Cortex of kidney (tissue), 1 donor: ENCODE data around the gene ICOSLG.
"Not testable (repeated sequence)": the region's sequence is repeated elsewhere in the genome, so short reads cannot be mapped to it uniquely, and the experiment has no call there.

Experiments
- DNase-seq: peaks from one replicate; lab custom pipeline; 2025; lab: John Stamatoyannopoulos, UW

The ICOSLG gene

DNA sequence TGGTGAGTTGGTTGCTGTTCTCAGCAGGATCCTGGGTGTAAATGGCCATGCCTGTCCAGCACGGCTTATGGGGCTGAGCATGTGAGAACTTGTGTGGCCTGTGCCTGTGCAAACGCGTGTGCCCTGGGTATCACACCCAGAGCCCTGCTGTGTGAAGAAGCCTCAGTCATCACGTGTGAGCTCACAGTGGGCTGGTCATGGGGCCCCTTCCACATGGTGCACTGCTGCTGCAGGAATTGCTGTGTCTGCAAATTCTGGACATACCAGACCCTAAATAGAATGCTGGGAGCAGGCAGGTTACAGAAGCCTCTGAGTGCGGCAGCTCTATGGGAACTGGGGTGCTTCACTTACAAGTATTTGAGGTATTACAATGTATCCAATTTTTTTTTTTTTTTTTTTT lies 17.4 kb downstream of the ICOSLG start:
- not testable (repeated sequence) for DNase-seq

DNA sequence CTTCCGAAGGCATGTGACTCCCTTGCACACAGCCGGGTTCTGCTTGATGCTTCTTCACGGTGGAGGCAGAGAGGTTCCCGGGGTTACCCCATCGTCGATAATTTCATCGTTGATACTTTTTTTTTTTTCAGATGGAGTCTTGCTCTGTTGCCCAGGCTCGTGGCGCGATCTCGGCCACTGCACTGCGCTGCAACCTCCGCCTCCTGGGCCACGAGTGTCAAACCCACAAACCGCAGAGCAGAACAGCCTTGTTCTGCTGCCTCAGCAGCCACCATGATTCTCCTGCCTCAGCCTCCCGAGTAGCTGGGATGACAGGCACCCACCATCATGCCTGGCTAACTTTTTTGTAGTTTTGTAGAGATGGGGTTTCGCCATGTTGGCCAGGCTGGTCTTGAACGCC lies 20.1 kb downstream of the ICOSLG start:
- not testable (repeated sequence) for DNase-seq

DNA sequence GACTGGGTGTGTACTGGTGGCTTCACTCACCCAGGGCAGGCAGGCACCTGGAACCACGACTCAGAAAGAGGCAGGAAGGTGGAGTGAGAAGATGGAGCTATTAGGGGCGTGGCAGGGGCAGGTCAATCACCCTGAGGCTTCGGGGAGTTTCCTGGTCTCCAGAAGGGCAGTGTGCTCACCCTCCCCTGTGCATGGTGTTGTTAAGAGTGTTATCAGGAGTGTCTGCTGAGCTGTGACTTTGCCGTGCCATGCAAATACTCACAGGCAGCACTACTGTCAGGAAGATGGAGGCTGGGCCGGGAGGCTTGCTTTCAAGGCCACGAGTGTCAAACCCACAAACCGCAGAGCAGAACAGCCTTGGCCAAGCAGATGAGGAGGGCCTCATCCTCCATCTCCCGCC lies 22.3 kb downstream of the ICOSLG start:
- not testable (repeated sequence) for DNase-seq

DNA sequence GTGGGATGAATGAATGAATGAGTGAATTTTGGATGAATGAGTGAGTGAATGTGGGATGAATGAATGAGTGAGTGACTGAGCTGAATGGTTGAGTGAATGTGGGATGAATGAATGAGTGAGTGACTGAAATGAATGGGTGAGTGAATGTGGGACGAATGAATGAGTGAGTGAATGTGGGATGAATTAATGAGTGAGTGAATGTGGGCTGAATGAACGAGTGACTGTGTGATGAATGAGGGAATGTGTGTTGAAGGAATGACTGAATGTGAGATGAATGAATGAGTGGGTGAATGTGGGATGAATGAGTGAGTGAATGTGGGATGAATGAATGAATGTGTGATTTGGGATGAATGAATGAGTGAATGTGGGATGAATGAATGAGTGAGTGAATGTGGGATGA lies 28.8 kb downstream of the ICOSLG start:
- not testable (repeated sequence) for DNase-seq

DNA sequence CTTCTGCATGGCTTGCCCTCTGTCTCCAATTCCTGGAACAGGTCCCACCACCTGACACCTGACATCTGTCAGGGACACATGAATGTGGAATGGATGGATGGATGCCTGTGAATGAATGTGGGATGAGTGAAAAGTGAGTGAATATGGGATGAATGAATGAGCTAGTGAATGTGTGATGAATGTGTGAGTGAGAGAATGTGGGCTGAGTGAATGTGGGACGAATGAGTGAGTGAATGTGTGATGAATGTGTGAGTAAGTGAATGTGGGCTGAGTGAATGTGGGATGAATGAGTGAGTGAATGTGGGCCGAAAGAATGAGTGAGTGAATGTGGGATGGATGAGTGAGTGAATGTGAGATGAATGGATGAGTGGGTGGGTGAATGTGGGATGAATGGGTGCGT lies 29.2 kb downstream of the ICOSLG start:
- DNase-seq = not testable (repeated sequence)

DNA sequence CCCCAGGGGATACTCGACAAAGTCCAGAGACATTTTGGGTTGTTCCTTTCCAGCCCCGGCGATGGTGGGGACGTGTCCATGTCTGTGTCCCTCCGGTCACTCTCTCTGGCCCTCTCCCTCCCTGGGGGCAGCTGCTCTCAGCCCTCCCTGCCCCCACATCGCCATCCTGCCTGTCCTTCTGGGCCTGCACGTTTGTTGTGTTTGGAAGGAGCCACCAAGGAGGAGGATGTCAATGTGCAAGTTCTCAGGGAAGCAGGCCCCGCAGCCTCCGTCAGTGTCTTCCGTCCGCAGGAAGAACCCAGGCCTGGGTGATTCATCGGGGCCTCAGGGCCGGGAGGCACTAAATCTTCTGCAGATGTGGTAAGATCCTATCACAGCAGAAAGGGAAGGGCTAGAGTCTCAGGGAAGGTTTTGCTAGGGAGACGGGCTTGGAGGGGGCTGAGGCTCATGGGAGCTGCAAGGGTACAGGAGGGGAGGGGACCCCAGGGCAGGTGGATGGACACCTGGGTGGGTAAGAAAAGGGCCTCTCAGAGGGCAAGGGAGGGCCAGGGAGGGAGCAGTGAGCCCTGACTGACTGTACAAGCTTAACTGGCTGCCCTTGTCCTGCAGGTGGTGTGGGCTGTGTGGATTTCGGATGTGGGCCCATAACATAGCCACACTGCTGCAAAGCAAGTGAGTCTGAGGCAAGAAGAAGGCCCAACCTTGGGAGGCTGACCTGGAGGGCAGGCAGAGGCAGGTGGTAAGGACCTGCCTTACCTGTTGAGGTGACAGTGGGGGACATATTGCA lies 32.7 kb downstream of the ICOSLG start:
- not testable (repeated sequence) for DNase-seq

DNA sequence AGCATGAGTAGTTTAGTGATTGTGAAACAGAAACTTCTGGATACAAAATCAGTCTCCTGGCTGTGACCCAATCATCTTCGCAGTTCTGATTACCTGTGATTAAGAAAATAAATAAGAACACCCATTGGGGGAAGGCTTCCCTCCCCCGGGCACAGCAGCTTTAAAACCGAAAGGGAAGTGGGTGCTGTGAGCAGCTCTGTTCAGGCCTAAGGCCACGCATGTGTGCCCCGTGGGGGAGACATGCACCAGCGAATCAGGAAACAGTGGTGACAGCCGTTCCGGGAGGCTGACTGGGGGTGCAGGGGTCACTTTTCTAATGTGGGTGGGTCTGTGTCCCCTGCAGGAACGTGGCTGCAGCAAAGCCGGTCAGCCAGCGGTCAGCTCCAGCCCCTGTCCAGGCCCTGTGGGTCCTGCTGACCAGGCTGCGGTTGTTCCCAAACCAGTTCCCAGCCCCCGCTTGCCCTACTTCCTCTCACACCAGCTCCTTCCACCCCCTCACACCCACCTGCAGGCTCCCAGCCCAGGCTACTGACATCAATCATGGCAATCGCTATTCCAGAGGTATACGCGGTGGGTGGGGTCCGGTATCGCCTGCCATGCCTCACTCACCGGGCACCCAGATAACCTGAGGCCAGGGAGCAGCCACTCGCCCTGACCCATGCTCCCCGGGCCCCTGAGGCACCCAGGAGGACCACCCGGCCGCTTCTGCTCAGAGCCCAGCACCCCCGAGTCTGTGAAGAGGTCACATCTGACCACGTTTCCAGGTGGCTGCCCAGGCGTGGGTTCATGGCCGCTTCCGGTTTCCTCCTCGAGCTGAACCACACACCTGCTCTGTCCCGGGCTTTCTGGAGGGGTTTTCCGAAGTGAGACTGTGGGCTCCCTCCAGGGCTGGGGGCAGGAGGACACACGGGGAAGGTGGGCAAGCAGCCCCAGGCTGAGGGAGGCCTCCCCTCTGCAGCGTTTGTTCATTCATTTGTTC lies 33.8 kb downstream of the ICOSLG start:
- not testable (repeated sequence) for DNase-seq

DNA sequence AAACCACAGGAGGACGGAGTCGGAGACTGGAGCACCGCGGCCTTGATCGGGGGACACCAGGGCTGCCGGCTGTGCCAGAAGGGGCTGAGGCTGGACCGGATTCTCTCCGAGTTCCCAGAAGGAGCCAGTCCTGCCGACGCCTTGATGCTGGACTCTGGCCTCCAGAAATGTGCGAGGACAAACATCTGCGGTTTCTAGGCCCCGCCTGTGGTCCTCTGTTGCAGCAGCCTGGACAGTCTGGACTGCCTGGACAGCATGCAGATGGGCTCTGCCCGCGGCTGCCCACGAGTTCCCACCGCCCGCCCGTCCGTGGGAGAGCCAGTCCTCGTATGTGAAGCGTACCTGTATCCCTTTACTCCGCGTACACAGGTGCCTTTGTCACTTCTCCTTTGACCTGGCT lies 34.6 kb downstream of the ICOSLG start:
- DNase-seq = not testable (repeated sequence)

DNA sequence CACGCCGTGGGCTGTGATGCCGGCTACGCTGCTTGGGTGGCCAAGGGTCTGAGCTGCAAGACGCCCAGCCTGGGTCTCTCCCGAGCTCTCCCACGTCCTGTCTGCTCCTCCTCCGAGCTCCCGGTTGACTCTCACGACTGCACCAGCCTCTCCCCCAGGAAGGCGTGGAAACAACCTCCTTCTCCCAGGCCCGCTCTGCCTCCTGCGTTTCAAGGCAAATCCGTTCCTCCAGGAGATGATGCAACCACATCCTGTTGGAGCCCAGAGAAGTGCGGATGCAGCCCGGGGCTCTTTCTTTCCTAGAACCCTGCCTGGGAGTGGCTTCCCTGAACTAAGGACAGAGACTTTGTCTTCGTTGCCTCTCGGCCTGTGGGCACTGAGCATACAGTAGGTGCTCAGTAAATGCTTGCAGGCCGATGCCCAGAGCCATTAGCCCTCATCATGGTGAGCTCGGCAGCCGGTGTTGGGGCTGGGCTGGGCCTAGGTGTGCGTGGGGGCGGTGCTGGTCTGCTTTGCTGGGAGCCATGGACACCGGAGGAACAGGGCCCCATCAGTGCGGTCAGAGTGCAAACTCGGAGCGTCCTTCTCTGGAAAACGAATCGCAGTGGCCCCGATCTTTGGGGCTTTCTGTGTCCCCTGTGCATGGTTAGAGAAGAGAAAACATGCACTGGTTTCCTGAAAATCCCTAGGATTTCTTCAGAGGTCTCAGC lies 38.0 kb downstream of the ICOSLG start:
- DNase-seq = not testable (repeated sequence)

DNA sequence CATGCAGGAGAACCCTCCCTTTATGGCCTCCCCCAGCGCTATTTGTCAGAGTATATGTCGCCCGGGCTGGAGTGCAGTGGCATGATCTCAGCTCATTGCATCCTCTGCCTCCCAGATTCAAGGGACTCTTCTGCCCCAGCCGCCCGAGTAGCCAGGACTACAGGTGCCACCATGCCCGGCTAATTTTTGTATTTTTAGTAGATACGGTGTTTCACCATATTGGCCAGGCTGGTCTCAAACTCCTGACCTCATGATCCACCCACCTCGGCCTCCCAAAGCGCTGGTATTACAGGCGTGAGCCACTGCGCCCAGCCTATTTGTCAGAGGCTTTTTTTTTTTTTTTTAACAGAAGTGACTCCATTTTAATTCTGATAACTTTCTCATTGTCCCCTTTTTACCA lies 40.7 kb downstream of the ICOSLG start:
- not testable (repeated sequence) for DNase-seq

DNA sequence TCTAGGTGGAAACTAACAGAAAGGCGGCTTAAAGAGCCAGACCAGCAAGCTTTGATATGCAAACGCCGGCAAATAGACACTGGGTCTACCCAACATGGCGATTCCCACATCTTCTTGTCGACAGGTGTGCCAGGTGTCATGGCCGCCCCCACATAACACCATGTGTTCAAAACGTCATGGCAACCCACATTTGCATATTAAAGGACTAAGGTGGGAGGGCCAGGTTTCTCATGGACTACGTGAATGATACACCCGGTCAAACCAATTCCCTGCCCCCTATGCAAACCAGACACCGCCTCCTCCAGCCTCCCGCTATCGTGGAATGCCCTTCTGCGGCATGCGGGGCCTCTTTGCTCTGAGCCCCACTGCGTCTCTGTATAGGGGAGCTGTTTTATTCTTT lies 41.3 kb downstream of the ICOSLG start:
- DNase-seq = no peak

DNA sequence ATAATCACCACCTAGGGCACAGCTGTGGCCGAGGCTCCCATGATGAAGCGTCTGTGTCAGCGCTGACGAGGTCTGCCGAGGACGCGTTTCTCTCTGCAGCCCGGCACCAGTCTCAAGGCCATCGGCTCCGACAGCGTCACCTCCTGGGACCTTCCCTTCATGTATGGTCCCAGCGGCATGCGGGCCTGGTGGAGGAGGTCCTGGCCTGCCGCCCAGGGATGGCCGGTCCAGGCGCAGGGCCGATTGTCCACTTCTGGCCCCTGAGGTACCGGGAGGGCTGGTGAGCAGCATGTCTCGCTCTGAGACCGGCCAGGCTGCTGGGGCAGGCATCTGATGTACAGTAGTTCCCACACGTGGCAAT lies 43.6 kb downstream of the ICOSLG start:
- DNase-seq = not testable (repeated sequence)

DNA sequence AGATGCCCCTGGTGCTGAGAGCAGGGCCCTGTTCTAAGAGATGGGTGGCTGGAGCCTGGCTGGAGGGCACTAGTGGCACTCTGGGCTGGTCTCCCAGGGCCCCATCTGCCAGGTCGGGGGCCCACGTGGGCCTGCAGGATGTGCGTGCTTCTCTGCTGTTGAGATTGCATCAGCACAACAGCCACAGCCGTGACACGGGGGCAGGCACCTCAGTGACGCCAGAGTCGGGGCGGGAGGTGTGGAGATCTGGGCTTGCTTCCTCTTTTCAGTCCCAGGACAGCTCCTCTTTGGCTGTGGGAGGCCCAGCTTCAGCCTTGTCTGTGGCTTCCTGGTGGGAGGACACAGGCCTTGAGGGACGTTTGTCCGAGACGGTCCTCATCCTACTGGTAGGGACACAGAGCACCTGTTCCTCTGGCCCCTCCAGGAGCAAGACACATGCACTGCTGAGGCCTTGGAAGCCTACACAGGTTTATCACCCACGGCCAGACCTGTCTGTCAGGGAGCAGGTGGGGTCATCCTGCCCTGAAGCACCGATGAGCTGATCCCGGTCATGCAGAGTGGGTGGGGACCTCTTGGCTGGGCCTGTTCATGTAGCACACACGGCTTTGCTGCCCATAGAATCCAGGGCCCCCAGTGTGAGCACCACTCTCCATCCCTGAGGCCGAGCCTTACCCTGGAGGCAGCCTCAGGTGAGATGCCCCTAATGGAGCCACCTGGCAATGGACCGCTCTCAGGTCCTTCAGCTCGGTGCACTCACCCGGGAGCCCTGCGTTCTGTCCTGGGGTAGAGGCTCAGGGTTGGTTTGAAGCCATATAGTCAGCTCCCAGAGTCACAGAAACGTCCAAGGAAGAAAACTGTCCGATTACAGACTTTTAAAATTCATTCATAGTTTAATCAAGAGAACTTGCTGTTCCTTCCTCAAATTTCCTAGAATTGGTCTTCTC lies 44.3 kb downstream of the ICOSLG start:
- not testable (repeated sequence) for DNase-seq

DNA sequence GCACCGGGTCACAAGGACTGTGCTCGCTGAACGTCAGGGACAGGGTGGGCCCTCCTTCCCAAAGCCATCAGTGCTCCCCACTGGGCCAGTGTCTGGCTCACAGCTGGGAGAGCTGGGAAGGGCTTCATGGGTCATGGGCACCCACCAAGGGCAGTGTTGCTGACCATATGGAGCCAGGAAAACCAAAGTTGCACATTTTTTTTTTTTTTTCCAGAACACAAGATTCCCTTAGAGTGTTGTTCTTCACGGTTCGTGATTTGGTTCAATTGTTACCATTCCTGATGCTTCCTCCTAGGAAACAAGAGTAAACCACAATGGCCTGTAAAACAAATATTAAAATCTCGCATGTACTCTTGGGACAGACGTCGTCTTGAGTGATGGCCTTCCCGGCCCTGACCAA lies 45.9 kb downstream of the ICOSLG start:
- not testable (repeated sequence) for DNase-seq

DNA sequence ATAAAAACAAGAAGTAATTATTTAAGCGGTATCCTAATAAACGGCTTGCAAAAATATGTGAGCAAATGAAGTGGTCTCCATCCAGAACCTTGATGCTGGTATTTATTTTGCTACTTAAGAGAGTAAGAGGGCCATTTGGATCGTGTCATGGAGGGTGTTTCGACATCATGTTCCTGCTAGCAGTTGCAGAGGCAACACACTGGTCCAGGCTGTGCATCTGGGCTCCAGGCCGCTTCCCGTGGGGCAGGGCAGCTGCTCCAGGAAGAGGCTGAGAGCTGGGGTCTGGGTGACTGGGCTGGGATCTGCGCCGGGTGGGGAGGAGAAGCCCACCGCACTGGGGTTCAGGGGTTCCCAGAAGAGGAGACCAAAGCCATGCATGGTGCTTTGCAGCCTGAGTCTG lies 46.3 kb downstream of the ICOSLG start:
- not testable (repeated sequence) for DNase-seq

DNA sequence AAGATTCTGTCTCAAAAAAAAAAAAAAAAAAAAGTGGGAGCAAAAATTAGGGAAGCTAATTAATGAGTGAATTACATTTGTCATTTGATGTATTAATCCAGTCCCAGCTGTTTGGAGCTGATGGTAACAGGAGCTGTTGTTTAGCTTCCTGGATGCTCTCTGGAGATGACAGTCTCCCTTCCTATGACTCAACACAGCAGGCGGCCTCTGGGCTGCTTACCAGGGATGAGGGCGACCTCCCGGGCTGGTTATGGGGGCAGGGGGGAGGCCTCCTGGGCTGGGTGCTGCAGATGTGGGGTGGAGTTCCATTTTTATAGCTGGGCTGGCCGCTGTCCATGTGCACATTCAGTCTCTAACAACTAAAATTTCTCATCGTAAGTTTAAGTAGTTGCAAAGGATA lies 47.6 kb downstream of the ICOSLG start:
- DNase-seq = not testable (repeated sequence)

DNA sequence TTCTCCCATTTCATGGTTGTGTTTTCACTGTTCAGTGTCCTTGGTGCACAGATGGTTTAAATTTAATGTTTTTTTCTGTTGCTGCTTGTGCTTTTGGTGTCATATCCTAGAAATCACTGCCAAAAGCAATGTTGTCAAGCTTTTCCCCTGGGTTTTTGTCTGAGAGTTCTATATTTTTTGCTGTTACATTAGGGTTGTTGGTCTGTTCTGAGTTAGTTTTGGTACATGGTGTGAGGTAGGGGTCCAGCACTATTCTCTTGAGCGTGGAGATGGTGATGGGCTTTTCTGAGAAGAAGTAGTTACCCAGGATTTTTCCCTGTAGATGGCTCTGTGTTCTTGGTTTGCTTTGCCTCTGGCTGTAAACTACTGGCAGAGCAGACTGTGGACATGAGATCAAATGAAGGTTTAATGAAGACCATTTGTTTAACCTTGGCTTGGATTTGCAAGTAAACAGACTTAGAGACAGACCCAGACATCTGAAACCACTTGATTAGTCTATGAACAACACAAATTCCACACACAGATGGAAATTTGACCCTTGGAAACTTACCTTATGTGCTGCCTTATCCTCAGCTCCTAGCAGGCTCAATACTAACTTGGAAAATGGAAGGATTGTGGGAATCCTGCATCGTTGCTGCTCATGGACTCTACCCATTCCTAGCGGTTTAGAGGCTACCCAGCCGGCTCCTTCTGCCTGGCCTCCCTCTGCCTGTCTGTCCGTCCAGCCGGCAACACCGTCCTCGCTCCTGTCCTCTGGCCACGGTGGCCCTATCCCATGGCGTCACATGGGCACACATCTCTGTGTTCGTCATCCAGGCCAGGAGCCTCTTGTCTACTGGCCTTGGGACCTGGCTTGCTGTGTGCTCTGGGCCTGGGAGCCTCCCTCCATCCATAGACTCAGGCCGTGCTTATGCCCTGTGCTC lies 50.1 kb downstream of the ICOSLG start:
- DNase-seq = not testable (repeated sequence)

DNA sequence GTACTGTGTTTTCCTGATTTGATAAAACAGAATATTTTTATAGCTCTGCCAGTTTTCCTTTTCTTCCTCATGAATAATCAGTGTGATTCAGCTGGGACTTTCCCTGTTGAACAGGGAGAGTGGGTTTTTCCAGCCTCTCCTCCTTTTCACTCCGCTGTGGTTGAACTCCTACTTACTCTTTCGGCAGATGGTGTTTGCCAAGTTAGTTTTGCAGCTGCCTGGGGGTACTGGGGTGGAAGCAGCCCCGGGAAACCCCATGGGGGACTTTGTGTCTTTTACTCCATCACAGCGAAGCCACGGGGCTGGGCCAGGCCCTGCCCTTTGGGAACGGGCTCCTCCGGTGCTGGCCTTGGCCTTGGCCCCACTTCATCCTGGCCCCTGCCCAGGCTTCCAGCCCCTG lies 55.9 kb downstream of the ICOSLG start:
- not testable (repeated sequence) for DNase-seq

DNA sequence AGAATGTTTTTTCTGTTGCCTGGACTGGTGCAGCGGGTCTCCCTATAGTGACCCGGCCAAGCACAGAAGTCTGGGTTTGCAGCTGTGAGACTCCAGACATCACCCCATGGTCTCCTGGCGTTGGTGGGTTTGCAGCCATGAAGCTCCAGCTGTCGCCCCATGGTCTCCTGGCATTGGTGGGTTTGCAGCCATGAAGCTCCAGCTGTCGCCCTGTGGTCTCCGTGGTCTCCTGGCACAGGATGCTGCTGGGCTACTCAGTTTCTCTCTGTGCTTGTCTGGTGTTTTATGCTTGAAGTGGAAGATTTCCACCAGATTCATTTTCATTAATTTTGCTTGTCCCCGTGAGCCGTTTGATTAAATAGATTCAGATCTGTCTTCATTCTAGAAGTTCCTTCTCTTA lies 58.5 kb downstream of the ICOSLG start:
- DNase-seq = not testable (repeated sequence)

DNA sequence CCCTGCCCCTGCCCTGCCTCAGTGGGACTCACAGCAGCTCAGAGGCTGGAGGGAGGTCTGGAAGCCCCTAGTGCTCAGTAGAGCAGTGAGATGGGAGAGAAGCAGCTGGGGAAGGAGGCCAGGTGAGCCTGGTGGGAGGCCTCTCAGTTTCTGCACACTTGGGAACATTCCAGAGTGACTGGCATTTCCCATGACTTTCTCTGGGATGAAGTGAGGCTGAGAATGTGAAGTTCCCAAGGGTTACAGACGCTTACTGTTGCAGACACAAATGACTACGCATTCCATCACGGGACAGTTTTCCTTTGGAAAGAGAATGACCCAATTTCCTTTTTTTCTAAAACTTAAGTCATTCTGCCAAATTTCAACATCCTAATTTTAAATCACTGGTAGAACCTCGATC lies 59.2 kb downstream of the ICOSLG start:
- DNase-seq = not testable (repeated sequence)
